ENCODE results near the gene ANP32A. TPM values are rescaled to one million over a fixed set of nuclear protein-coding genes. Genes with fewer than 3 reads are reported as not detected.

ANP32A gene
- total and polyA plus RNA-seq, 9 of the 15 experiments (the other 6 are each of a cell fraction or from before 2014, with no cell fraction given) = 13.2 to 656 (median 210) TPM

GRCh38 chr15:68818066-68818768 lies 2.5 kb downstream of the ANP32A start (continued):
- TF ChIP-seq MAX (CRISPR knock-in tag; IDR thresholded peaks at IDR 0.05) (peak; percentile 43; the same call in 1 of the 2 replicates), KDM5B (IDR thresholded peaks at IDR 0.05; ENCODE audit: insufficient replicate concordance, low read depth, low read length) (peak; percentile 59), TFAP4 (CRISPR knock-in tag; IDR thresholded peaks at IDR 0.05; ENCODE audit: borderline replicate concordance) (peak; percentile 36), HNRNPK (IDR thresholded peaks at IDR 0.05; ENCODE audit: low read depth, low read length, poor library complexity, severe bottlenecking) (no peak), POLR2A (conservative IDR thresholded peaks at IDR 0.05) (peak; percentile 39), XRCC5 (IDR thresholded peaks at IDR 0.05; ENCODE audit: low read depth, low read length) (no peak), TAF1 (IDR thresholded peaks at IDR 0.05; ENCODE audit: control insufficient read depth, extremely low read depth, insufficient read depth, low read length, severe bottlenecking) (peak; percentile 96), PHF8 (IDR thresholded peaks at IDR 0.05; ENCODE audit: borderline replicate concordance, low read length) (peak; percentile 20; the same call in 1 of the 2 replicates), CHD1 (IDR thresholded peaks at IDR 0.05; ENCODE audit: low read length) (peak; percentile 75), TEAD4 (IDR thresholded peaks at IDR 0.05; ENCODE audit: low read length) (0 out of 2 replicates have a peak, but pooled peaks have one; percentile 53), TEAD4 (CRISPR knock-in tag; IDR thresholded peaks at IDR 0.05; ENCODE audit: borderline replicate concordance) (no peak), CCNT2 (IDR thresholded peaks at IDR 0.05; ENCODE audit: borderline replicate concordance, extremely low read depth, insufficient read length, low read depth, low read length) (peak; percentile 78), NFRKB (IDR thresholded peaks at IDR 0.05; ENCODE audit: low read depth) (peak; percentile 47), KDM4B (IDR thresholded peaks at IDR 0.05; ENCODE audit: borderline replicate concordance in 2 of 2, low read depth in 1 of 2) (peak in 1 of 2 experiments; percentile 44; a peak in 1 of 4 replicates), HNRNPLL (IDR thresholded peaks at IDR 0.05; ENCODE audit: low read depth, low read length, poor library complexity, severe bottlenecking) (peak; percentile 4), ZBTB9 (CRISPR knock-in tag; IDR thresholded peaks at IDR 0.05) (0 out of 2 replicates have a peak, but pooled peaks have one; percentile 10), MLLT1 (IDR thresholded peaks at IDR 0.05) (0 out of 4 replicates have a peak, but pooled peaks of 1 of the 2 experiments have one; percentile 10), TBP (optimal IDR thresholded peaks at IDR 0.05; ENCODE audit: low read depth, low read length) (peak; percentile 88), SUPT5H (IDR thresholded peaks at IDR 0.05) (peak; percentile 18; the same call in 1 of the 2 replicates), HEY1 (CRISPR knock-in tag; IDR thresholded peaks at IDR 0.05; ENCODE audit: borderline replicate concordance) (no peak), ZKSCAN1 (IDR thresholded peaks at IDR 0.05; ENCODE audit: low read depth, low read length) (0 out of 2 replicates have a peak, but pooled peaks have one; percentile 13), KLF1 (tag; IDR thresholded peaks at IDR 0.05) (no peak), MYNN (IDR thresholded peaks at IDR 0.05) (0 out of 2 replicates have a peak, but pooled peaks have one; percentile 48), MYNN (CRISPR knock-in tag; IDR thresholded peaks at IDR 0.05) (no peak), FOSL1 (tag; conservative IDR thresholded peaks at IDR 0.05) (peak; percentile 29; the same call in 1 of the 2 replicates)

Measured in K562 (cell line).